Keratinocyte (primary cell): ENCODE data around the gene ACAD10. TPM values are rescaled to one million over a fixed set of nuclear protein-coding genes. Genes with fewer than 3 reads are reported as not detected.

Source experiments
- DNase-seq: peaks from one replicate; pipeline ENCODE4 v3.0.0-alpha.2; 2011; ENCODE audit warnings: low read depth, missing footprints, low spot score
- FAIRE-seq: peaks from 2 replicates; lab custom pipeline; 2011; peaks lifted over from hg19 to GRCh38; lab: Jason Lieb, UNC
- H2AFZ ChIP-seq: 2 replicates; pipeline ENCODE4 v1.6.0; 2012; ENCODE audit warnings: low read length, control low read depth, inconsistent platforms; ENCODE audit not compliant: control insufficient read depth
- H3K27ac ChIP-seq: 2 replicates; pipeline ENCODE4 v1.5.1; 2011; ENCODE audit warnings: low read length; ENCODE audit not compliant: control insufficient read depth, insufficient read depth
- H3K27me3 ChIP-seq: 3 replicates; pipeline ENCODE4 v1.6.0; 2011; ENCODE audit warnings: low read length; ENCODE audit not compliant: control insufficient read depth, insufficient read depth; ENCODE audit errors: extremely low read depth
- H3K36me3 ChIP-seq, 2 experiments: 2 replicates in 1 of 2; 3 replicates in 1 of 2; pipeline ENCODE4 v1.5.1; 2011; ENCODE audit warnings: low read length in 2 of 2, mild to moderate bottlenecking in 1 of 2; ENCODE audit not compliant: control insufficient read depth in 2 of 2, insufficient read depth in 2 of 2; ENCODE audit errors: extremely low read depth in 1 of 2
- H3K4me1 ChIP-seq: 3 replicates; pipeline ENCODE4 v1.5.1; 2011; ENCODE audit warnings: low read length; ENCODE audit not compliant: control insufficient read depth, insufficient read depth; ENCODE audit errors: extremely low read depth
- H3K4me2 ChIP-seq: 3 replicates; pipeline ENCODE4 v1.6.0; 2011; ENCODE audit warnings: low read depth, low read length; ENCODE audit not compliant: control insufficient read depth, insufficient read depth; ENCODE audit errors: extremely low read depth
- H3K4me3 ChIP-seq, 3 experiments: fragments of 200-600 bp in 1 of 3; sonication (generic) in 1 of 3; 2 replicates in 2 of 3; 3 replicates in 1 of 3; pipeline ENCODE4 v1.5.1; 2011 to 2016; ENCODE audit warnings: low read length in 3 of 3, mild to moderate bottlenecking in 3 of 3, control low read depth in 2 of 3, inconsistent platforms in 1 of 3, low read depth in 1 of 3, mixed read lengths in 1 of 3, mixed run types in 1 of 3, moderate library complexity in 1 of 3; ENCODE audit not compliant: control insufficient read depth in 2 of 3, insufficient read depth in 2 of 3; ENCODE audit errors: extremely low read depth in 1 of 3
- H3K79me2 ChIP-seq: 2 replicates; pipeline ENCODE4 v1.6.0; 2012; ENCODE audit warnings: low read length; ENCODE audit not compliant: control insufficient read depth, insufficient read depth
- H3K9ac ChIP-seq: 3 replicates; pipeline ENCODE4 v1.6.0; 2011; ENCODE audit warnings: low read length; ENCODE audit not compliant: control insufficient read depth, insufficient read depth; ENCODE audit errors: extremely low read depth
- H3K9me1 ChIP-seq: 3 replicates; pipeline ENCODE4 v1.6.0; 2011; ENCODE audit warnings: low read length; ENCODE audit not compliant: control insufficient read depth, insufficient read depth; ENCODE audit errors: extremely low read depth
- H3K9me3 ChIP-seq: 2 replicates; pipeline ENCODE4 v1.5.1; 2012; ENCODE audit warnings: low read depth, low read length; ENCODE audit not compliant: control insufficient read depth
- H4K20me1 ChIP-seq: 3 replicates; pipeline ENCODE4 v1.6.0; 2011; ENCODE audit warnings: low read length; ENCODE audit not compliant: control insufficient read depth, insufficient read depth; ENCODE audit errors: extremely low read depth
- EZH2 ChIP-seq: IDR thresholded peaks from one replicate; pipeline ENCODE4 v1.6.1; 2012; ENCODE audit warnings: inconsistent platforms, mild to moderate bottlenecking, low read length, moderate library complexity
- dilution Hi-C: fragments of 300-500 bp; cut with MboI; formaldehyde crosslinking; loops from one replicate; pipeline ENCODE4 v1.7.0; 2020; ENCODE audit warnings: low sequenced_read_pairs; ENCODE audit not compliant: extremely low pct_ligation_motif_present
- polyA plus RNA-seq, 5 experiments: library from polyadenylated mRNA; depleted of rRNA in 3 of 5; stranded (reverse) in 3 of 5; stranded (forward) in 1 of 5; unstranded in 1 of 5; fragments of >200 nt; gene quantifications; 1 replicate in 1 of 5; 2 replicates in 3 of 5; 3 replicates in 1 of 5; pipeline versions ENCODE4 v1.2.1 to v1.2.3, GENCODE V29; 2011 to 2012; ENCODE audit warnings: missing spikeins in 2 of 5, low read depth in 1 of 5, low replicate concordance in 1 of 5
- TF ChIP-seq, protein P1 (sequence below), 3 experiments: IDR thresholded peaks in 1 of 3; conservative IDR thresholded peaks in 1 of 3; optimal IDR thresholded peaks in 1 of 3; 2 replicates in 2 of 3; 3 replicates in 1 of 3; pipeline versions ENCODE3 to v1.5.1; 2011; ENCODE audit warnings: low read length in 3 of 3, mild to moderate bottlenecking in 3 of 3, moderate library complexity in 2 of 3, control low read depth in 1 of 3, inconsistent platforms in 1 of 3; ENCODE audit not compliant: insufficient read depth in 2 of 3; ENCODE audit errors: extremely low read depth in 1 of 3

Gene ACAD10
- polyA plus RNA-seq, 1 donor (not counting 4 experiments of a cell fraction or from before 2014, with no cell fraction given): 13.2 TPM

- no peak for FAIRE-seq
- peaks cover 2% of the 10 kb centered on the region for H3K9me1 ChIP-seq
- H3K9me3 ChIP-seq: no peaks in the 10 kb centered on the region
- dilution Hi-C loops: no loop called here
- peaks cover 15% of the 10 kb centered on the region for H3K4me1 ChIP-seq
- no peaks in the 10 kb centered on the region for H3K27me3 ChIP-seq
- no peak overlapping the region for H3K4me2 ChIP-seq
- TF ChIP-seq, protein P1, sequence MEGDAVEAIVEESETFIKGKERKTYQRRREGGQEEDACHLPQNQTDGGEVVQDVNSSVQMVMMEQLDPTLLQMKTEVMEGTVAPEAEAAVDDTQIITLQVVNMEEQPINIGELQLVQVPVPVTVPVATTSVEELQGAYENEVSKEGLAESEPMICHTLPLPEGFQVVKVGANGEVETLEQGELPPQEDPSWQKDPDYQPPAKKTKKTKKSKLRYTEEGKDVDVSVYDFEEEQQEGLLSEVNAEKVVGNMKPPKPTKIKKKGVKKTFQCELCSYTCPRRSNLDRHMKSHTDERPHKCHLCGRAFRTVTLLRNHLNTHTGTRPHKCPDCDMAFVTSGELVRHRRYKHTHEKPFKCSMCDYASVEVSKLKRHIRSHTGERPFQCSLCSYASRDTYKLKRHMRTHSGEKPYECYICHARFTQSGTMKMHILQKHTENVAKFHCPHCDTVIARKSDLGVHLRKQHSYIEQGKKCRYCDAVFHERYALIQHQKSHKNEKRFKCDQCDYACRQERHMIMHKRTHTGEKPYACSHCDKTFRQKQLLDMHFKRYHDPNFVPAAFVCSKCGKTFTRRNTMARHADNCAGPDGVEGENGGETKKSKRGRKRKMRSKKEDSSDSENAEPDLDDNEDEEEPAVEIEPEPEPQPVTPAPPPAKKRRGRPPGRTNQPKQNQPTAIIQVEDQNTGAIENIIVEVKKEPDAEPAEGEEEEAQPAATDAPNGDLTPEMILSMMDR (optimal IDR thresholded peaks at IDR 0.05 in 1 of 3, IDR thresholded peaks at IDR 0.05 in 1 of 3, conservative IDR thresholded peaks at IDR 0.05 in 1 of 3; ENCODE audit: extremely low read depth in 1 of 3, insufficient read depth in 2 of 3, low read length in 3 of 3): no peak
- no peak for TF ChIP-seq EZH2
- no peaks in the 10 kb centered on the region for H3K79me2 ChIP-seq
- no peak for DNase-seq
- H2AFZ ChIP-seq: no peak overlapping the region
- no peak overlapping the region for H3K9ac ChIP-seq
- H3K27ac ChIP-seq: no peak overlapping the region
- no peak overlapping the region for H3K4me3 ChIP-seq
- no peaks in the 10 kb centered on the region for H3K36me3 ChIP-seq
- no peaks in the 10 kb centered on the region for H4K20me1 ChIP-seq
Measured at GRCh38 chr12:111759991-111760390, 74.1 kb downstream of the ACAD10 start.

DNA sequence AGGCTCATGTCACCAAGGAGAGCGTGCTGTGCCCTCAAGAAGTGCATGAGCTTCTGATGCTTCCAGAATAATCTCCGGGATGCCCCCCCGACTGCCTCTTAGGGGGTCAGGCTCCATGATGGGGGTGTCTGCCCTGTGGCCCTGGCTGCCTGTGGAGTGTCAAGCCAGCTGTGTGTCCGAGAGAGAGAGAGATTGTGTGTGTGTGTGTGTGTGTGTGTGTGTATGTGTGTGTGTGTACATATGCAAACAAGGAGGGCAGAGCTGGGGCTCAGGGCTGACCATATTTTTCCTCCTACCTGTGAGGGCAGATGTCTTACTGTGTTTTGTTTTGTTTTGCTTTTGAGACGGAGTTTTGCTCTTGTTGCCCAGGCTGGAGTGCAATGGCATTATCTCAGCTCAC is 75.2 kb downstream of the ACAD10 start:
- dilution Hi-C loops: no loop called here
- Histone ChIP-seq H3K9ac (no peak overlapping the region), H3K4me1 (peaks cover 15% of the 10 kb centered on the region), H4K20me1 (no peaks in the 10 kb centered on the region), H3K4me2 (no peak overlapping the region), H3K79me2 (no peaks in the 10 kb centered on the region), H3K9me1 (peaks cover 2% of the 10 kb centered on the region), H3K9me3 (no peaks in the 10 kb centered on the region), H3K27ac (no peak overlapping the region), H3K36me3 (no peaks in the 10 kb centered on the region), H3K27me3 (no peaks in the 10 kb centered on the region), H3K4me3 (no peak overlapping the region), H2AFZ (no peak overlapping the region)
- no peak for DNase-seq
- TF ChIP-seq, protein P1 (optimal IDR thresholded peaks at IDR 0.05 in 1 of 3, IDR thresholded peaks at IDR 0.05 in 1 of 3, conservative IDR thresholded peaks at IDR 0.05 in 1 of 3; ENCODE audit: extremely low read depth in 1 of 3, insufficient read depth in 2 of 3, low read length in 3 of 3): no peak
- TF ChIP-seq EZH2: no peak
- no peak for FAIRE-seq
